KG1 (cell line): Measurements from ENCODE around the gene PRDM16.

Experiments
- DNase-seq: peaks from one replicate; lab custom pipeline; 2025; lab: John Stamatoyannopoulos, UW

PRDM16 gene

DNA sequence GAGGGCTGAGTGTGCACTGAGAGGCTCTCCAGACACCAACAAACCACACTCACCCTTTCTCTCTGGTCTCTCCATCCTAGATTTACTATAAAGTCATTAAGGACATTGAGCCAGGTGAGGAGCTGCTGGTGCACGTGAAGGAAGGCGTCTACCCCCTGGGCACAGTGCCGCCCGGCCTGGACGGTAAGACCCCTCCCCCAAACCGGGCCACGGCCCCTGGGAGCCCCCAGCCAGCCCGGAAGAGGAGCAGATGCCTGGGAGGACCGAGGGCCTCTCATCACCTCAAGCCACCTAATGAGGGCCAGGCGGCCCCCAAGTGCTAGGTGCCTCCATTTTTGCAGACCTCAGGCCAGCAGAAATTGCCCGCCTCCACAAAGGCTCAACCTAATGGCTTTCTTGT is 327.4 kb downstream of the PRDM16 start:
- DNase-seq = no peak

- DNase-seq = no peak
These were observed 328.3 kb downstream of the PRDM16 start for GRCh38 chr1:3397311-3397710.

DNA sequence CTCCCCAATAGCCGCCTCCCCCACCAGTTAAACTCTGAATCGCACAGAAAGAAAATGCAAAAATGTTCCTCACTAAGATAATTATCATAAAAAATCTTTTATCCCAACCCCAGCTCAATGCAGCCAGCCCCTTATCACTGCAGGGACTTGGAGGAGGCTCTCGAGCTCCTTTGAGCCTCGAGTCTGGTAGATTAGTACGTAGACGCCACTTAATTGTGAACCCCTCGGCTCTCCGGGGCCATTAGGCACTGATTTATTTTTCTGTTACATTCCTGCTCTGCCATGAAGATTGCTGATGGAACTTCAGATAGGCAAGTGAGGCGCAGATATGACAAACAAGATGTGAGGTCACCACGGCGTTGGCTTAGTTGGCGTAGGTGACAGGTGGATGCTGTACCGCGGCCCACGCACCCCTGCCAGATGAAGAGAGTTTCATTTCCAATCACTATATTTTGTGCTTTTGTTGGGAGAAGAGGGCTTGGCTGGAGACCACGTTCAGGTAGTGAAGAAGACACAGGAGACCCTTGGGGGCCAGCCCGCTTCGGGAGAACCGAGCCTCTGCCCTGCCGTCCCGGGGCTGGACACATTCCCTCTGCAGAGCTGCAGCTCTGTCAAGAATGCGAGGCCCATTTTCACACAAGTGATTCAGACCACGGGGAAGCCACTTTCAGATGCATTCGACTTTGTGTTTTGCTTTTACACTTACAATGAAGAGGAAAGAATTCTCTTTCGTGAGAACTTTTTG is 329.6 kb downstream of the PRDM16 start:
- no peak for DNase-seq

- no peak for DNase-seq
These were observed 330.7 kb downstream of the PRDM16 start for GRCh38 chr1:3399732-3400131.

- no peak for DNase-seq
These were observed 332.7 kb downstream of the PRDM16 start for GRCh38 chr1:3401585-3402257.

DNA sequence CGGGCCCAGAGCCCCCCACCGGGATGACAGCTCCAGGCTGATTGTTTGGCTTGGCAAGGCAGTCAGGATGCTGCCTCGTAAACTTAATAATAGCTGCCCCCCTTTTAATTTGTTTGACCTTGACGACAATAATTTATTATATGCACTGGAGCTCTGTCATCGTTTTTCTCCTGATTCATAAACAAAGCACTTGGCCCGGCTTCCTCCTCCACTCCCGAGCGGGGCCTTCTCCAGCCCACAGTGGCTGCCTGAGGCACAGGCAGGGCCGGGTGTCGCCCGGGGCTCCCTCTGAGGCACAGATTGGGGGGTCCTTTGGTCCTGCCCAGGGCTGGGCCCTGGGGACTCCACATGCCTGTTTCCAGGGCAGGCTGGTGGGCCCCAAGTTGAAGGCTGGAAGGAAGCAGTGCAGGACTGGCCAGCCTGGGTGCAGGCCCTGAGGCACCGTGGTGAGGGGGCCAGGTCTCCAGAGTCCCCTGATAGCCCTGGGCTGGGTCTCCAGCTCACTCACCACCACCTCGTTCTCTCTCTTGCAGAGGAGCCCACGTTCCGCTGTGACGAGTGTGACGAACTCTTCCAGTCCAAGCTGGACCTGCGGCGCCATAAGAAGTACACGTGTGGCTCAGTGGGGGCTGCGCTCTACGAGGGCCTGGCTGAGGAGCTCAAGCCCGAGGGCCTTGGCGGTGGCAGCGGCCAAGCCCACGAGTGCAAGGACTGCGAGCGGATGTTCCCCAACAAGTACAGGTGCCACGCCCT is 333.4 kb downstream of the PRDM16 start:
- no peak for DNase-seq

DNA sequence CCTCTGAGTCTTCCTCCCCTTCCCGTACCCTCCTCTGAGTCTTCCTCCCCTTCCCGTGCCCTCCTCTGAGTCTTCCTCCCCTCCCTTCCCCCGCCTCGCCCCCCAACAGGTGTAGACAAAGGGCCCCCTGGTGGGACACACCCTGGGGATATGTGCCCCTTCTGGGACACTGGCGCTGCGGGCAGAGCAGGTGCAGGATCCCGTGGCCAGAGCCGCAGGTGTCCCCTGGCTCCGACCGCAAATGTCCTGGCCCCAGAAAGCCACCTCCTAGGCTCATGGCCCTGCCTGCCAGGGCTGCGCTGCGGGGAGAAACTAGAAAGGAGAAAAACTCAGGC is 334.0 kb downstream of the PRDM16 start:
- no peak for DNase-seq

GRCh38 chr1:3403388-3404231 is 334.6 kb downstream of the PRDM16 start:
- no peak for DNase-seq

- DNase-seq = no peak
These were observed 335.3 kb downstream of the PRDM16 start for GRCh38 chr1:3404301-3404700.

GRCh38 chr1:3404801-3405200 is 335.8 kb downstream of the PRDM16 start:
- DNase-seq = no peak

DNA sequence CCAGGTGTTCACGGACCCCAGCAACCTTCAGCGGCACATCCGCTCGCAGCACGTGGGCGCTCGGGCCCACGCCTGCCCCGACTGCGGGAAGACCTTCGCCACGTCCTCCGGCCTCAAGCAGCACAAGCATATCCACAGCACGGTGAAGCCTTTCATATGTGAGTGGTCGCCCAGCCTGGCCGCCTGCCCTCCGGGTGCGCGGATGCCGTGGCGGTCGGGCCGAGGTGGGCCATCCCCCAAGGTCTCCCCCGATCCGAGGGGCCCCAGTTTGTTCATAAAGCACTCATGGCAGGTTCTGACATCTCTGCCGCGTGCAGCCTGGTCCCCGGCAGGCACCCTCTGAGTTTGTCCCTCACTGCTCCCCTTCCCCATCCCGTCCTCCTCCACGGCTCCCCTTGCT is 336.5 kb downstream of the PRDM16 start:
- DNase-seq = no peak

- DNase-seq = no peak
These were observed 337.2 kb downstream of the PRDM16 start for GRCh38 chr1:3405974-3406867.

- DNase-seq = no peak
These were observed 338.0 kb downstream of the PRDM16 start for GRCh38 chr1:3407021-3407420.

GRCh38 chr1:3408751-3409266 is 339.8 kb downstream of the PRDM16 start:
- no peak for DNase-seq

- DNase-seq = no peak
These were observed 340.6 kb downstream of the PRDM16 start for GRCh38 chr1:3409366-3410141.

DNA sequence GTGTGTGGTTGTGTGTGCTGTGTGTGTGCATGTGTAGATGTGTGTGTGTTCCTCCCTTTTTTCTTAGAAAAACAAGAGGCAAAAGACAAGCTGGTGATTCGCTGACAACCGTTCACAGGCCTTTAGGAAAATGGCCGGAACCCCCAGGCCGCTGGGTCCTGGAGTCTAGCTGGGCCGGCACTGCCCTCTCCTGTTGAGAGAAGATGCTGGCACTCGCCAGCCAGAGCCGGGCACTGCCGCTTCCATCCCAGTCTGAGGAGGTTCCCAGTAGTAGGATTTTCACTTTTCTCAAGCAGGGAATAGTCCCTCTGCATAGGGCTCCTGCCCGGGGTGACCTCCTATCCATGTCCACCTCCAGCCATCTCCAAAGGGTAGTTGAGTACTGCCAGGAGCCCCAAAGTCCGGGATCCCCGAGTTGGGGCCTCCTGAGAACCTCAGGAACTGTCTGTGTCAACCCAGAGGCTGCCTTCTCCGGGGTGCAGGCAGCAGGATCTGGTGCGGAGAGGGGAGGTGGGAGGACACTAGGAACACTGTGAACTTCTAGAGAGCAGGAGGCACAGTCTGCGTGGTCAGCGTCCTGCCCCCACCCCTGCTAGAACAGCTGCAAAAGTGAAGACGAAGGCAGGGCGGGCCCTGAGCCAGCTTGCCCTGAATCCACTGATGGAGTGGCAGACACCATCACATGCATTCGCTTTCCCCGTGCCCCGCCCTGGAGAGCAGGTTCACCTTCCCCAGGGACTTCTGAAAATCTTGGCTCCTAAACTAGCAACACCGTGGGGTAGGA is 341.3 kb downstream of the PRDM16 start:
- DNase-seq = no peak

DNA sequence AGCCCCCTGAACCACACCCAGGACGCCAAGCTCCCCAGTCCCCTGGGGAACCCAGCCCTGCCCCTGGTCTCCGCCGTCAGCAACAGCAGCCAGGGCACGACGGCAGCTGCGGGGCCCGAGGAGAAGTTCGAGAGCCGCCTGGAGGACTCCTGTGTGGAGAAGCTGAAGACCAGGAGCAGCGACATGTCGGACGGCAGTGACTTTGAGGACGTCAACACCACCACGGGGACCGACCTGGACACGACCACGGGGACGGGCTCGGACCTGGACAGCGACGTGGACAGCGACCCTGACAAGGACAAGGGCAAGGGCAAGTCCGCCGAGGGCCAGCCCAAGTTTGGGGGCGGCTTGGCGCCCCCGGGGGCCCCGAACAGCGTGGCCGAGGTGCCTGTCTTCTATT is 342.8 kb downstream of the PRDM16 start:
- no peak for DNase-seq

- no peak for DNase-seq
These were observed 343.4 kb downstream of the PRDM16 start for GRCh38 chr1:3412376-3412775.

GRCh38 chr1:3413975-3414710 is 345.1 kb downstream of the PRDM16 start:
- no peak for DNase-seq
